Mesothelial cell of epicardium (in vitro differentiated cells): Measurements from ENCODE around the gene ZNF792. TPM values are rescaled to one million over a fixed set of nuclear protein-coding genes. Genes with fewer than 3 reads are reported as not detected.
"Not testable (repeated sequence)": the region's sequence is repeated elsewhere in the genome, so short reads cannot be mapped to it uniquely, and the experiment has no call there.

Experiments used
- DNase-seq, 2 experiments: peaks; one replicate each; pipeline ENCODE4 v3.0.0; 2021; ENCODE audit warnings: low spot score in 2 of 2; ENCODE audit not compliant: unreplicated experiment in 2 of 2
- H3K27ac Mint-ChIP-seq: 2 replicates; pipeline ENCODE4 v1.8.0; 2021; ENCODE audit warnings: mixed read lengths
- H3K27me3 Mint-ChIP-seq: 2 replicates; pipeline ENCODE4 v1.8.0; 2021; ENCODE audit warnings: low read depth, mixed read lengths
- H3K36me3 Mint-ChIP-seq: 2 replicates; pipeline ENCODE4 v1.8.0; 2021; ENCODE audit warnings: mixed read lengths
- H3K4me1 Mint-ChIP-seq: 2 replicates; pipeline ENCODE4 v1.8.0; 2021; ENCODE audit warnings: mixed read lengths
- H3K4me3 Mint-ChIP-seq: 2 replicates; pipeline ENCODE4 v1.8.0; 2021; ENCODE audit warnings: mild to moderate bottlenecking, moderate library complexity, mixed read lengths
- H3K9me3 Mint-ChIP-seq: 2 replicates; pipeline ENCODE4 v1.8.0; 2021; ENCODE audit warnings: mixed read lengths
- CTCF ChIP-seq: fragments of 200-600 bp; sonication (generic); IDR thresholded peaks from one replicate; pipeline ENCODE4 v1.5.0; 2021; ENCODE audit warnings: antibody characterized with exemption; ENCODE audit not compliant: unreplicated experiment
- total RNA-seq: library from RNA; stranded (reverse); gene quantifications from 3 replicates; pipeline ENCODE4 v1.2.1, GENCODE V29; 2021

ZNF792 gene
- total RNA-seq, 1 donor from 2014 or later: 9.3 TPM

- no peaks in the 10 kb centered on the region for H3K36me3 Mint-ChIP-seq
- H3K27ac Mint-ChIP-seq: no peak overlapping the region
- DNase-seq: no peak
- no peak overlapping the region for H3K4me3 Mint-ChIP-seq
- no peak for TF ChIP-seq CTCF
- H3K4me1 Mint-ChIP-seq: peaks cover 16% of the 10 kb centered on the region
- no peaks in the 10 kb centered on the region for H3K9me3 Mint-ChIP-seq
- peaks cover 2% of the 10 kb centered on the region for H3K27me3 Mint-ChIP-seq
These were observed 30.9 kb upstream of the ZNF792 start for GRCh38 chr19:34994643-34995541.

GRCh38 chr19:34994286-34994642, 30.2 kb upstream of the ZNF792 start:
- peaks cover 14% of the 10 kb centered on the region for H3K4me1 Mint-ChIP-seq
- no peaks in the 10 kb centered on the region for H3K36me3 Mint-ChIP-seq
- H3K9me3 Mint-ChIP-seq: no peaks in the 10 kb centered on the region
- H3K4me3 Mint-ChIP-seq: no peak overlapping the region
- no peak for DNase-seq
- no peak overlapping the region for H3K27ac Mint-ChIP-seq
- no peak for TF ChIP-seq CTCF
- peaks cover 3% of the 10 kb centered on the region for H3K27me3 Mint-ChIP-seq

- H3K4me3 Mint-ChIP-seq, H3K4me1 Mint-ChIP-seq, H3K27me3 Mint-ChIP-seq, H3K27ac Mint-ChIP-seq, H3K36me3 Mint-ChIP-seq, DNase-seq, H3K9me3 Mint-ChIP-seq: not testable (repeated sequence)
These were observed 28.6 kb upstream of the ZNF792 start for GRCh38 chr19:34992582-34992981.

- no peak for TF ChIP-seq CTCF
- no peaks in the 10 kb centered on the region for H3K9me3 Mint-ChIP-seq
- no peak overlapping the region for H3K4me3 Mint-ChIP-seq
- H3K36me3 Mint-ChIP-seq: no peaks in the 10 kb centered on the region
- H3K27me3 Mint-ChIP-seq: peaks cover 8% of the 10 kb centered on the region
- H3K27ac Mint-ChIP-seq: no peak overlapping the region
- no peaks in the 10 kb centered on the region for H3K4me1 Mint-ChIP-seq
- no peak for DNase-seq
These were observed 27.7 kb upstream of the ZNF792 start for GRCh38 chr19:34991542-34992333.

- peaks cover 2% of the 10 kb centered on the region for H3K4me1 Mint-ChIP-seq
- DNase-seq: no peak
- no peak for TF ChIP-seq CTCF
- no peaks in the 10 kb centered on the region for H3K9me3 Mint-ChIP-seq
- H3K27ac Mint-ChIP-seq: no peak overlapping the region
- H3K27me3 Mint-ChIP-seq: peaks cover 8% of the 10 kb centered on the region
- no peak overlapping the region for H3K4me3 Mint-ChIP-seq
- H3K36me3 Mint-ChIP-seq: no peaks in the 10 kb centered on the region
These were observed 26.7 kb upstream of the ZNF792 start for GRCh38 chr19:34990578-34991192.

- H3K27ac Mint-ChIP-seq: no peak overlapping the region
- no peak for DNase-seq
- peaks cover 8% of the 10 kb centered on the region for H3K4me1 Mint-ChIP-seq
- peaks cover 5% of the 10 kb centered on the region for H3K9me3 Mint-ChIP-seq
- H3K27me3 Mint-ChIP-seq: peaks cover 10% of the 10 kb centered on the region
- TF ChIP-seq CTCF: no peak
- H3K4me3 Mint-ChIP-seq: no peak overlapping the region
- no peaks in the 10 kb centered on the region for H3K36me3 Mint-ChIP-seq
These were observed 25.3 kb upstream of the ZNF792 start for GRCh38 chr19:34989298-34989697.
